HUES48 (cell line): ENCODE measurements around the gene SMCO2.

ENCODE experiments used
- H3K27ac ChIP-seq: one replicate; pipeline ENCODE4 v1.7.0; 2013; ENCODE audit warnings: low read depth, low read length, inconsistent platforms
- H3K27me3 ChIP-seq: 2 replicates; pipeline ENCODE4 v1.6.1; 2013; ENCODE audit warnings: mild to moderate bottlenecking, low read length; ENCODE audit not compliant: control insufficient read depth, insufficient read depth
- H3K36me3 ChIP-seq: 2 replicates; pipeline ENCODE4 v1.6.1; 2013; ENCODE audit warnings: low read length; ENCODE audit not compliant: control insufficient read depth, insufficient read depth
- H3K4me1 ChIP-seq: 2 replicates; pipeline ENCODE4 v1.6.1; 2013; ENCODE audit warnings: mild to moderate bottlenecking, low read length; ENCODE audit not compliant: control insufficient read depth, insufficient read depth
- H3K4me3 ChIP-seq: 2 replicates; pipeline ENCODE4 v1.5.1; 2013; ENCODE audit warnings: mild to moderate bottlenecking, low read depth, low read length
- H3K9ac ChIP-seq: 2 replicates; pipeline ENCODE4 v1.6.1; 2013; ENCODE audit warnings: mild to moderate bottlenecking, low read depth, low read length, moderate library complexity
- H3K9me3 ChIP-seq: 2 replicates; pipeline ENCODE4 v1.6.1; 2013; ENCODE audit warnings: low read length; ENCODE audit not compliant: control insufficient read depth, insufficient read depth

SMCO2 gene

GRCh38 chr12:27453421-27453820, 6.9 kb downstream of the SMCO2 start:
- Histone ChIP-seq H3K4me1 (0 out of 2 replicates have a peak, but pooled peaks cover 5% of the 10 kb centered on the region), H3K9ac (no peak overlapping the region), H3K36me3 (no peaks in the 10 kb centered on the region), H3K27me3 (no peaks in the 10 kb centered on the region), H3K4me3 (no peak overlapping the region), H3K9me3 (no peaks in the 10 kb centered on the region), H3K27ac (no peak overlapping the region)

GRCh38 chr12:27455589-27455988, 9.1 kb downstream of the SMCO2 start:
- Histone ChIP-seq H3K27ac (no peak overlapping the region), H3K9me3 (no peaks in the 10 kb centered on the region), H3K36me3 (no peaks in the 10 kb centered on the region), H3K4me1 (0 out of 2 replicates have a peak, but pooled peaks cover 5% of the 10 kb centered on the region), H3K9ac (no peak overlapping the region), H3K4me3 (no peak overlapping the region), H3K27me3 (no peaks in the 10 kb centered on the region)

GRCh38 chr12:27456618-27457017, 10.1 kb downstream of the SMCO2 start:
- no peaks in the 10 kb centered on the region for H3K36me3 ChIP-seq
- H3K9ac ChIP-seq, result no peak overlapping the region
- no peaks in the 10 kb centered on the region for H3K27me3 ChIP-seq
- no peak overlapping the region for H3K4me3 ChIP-seq
- H3K4me1 ChIP-seq, result no peaks in the 10 kb centered on the region
- H3K27ac ChIP-seq, result no peak overlapping the region
- no peaks in the 10 kb centered on the region for H3K9me3 ChIP-seq

- no peaks in the 10 kb centered on the region for H3K4me1 ChIP-seq
- H3K36me3 ChIP-seq, result no peaks in the 10 kb centered on the region
- H3K27me3 ChIP-seq, result no peaks in the 10 kb centered on the region
- no peak overlapping the region for H3K9ac ChIP-seq
- H3K27ac ChIP-seq, result no peak overlapping the region
- no peak overlapping the region for H3K4me3 ChIP-seq
- H3K9me3 ChIP-seq, result no peaks in the 10 kb centered on the region
Observed at GRCh38 chr12:27460471-27460978, 14.0 kb downstream of the SMCO2 start.

- Histone ChIP-seq H3K27me3 (no peaks in the 10 kb centered on the region), H3K9me3 (no peaks in the 10 kb centered on the region), H3K4me3 (no peak overlapping the region), H3K4me1 (no peaks in the 10 kb centered on the region), H3K9ac (no peak overlapping the region), H3K27ac (no peak overlapping the region), H3K36me3 (no peaks in the 10 kb centered on the region)
Observed at GRCh38 chr12:27462151-27462694, 15.7 kb downstream of the SMCO2 start.

GRCh38 chr12:27462851-27463250, 16.3 kb downstream of the SMCO2 start:
- no peaks in the 10 kb centered on the region for H3K36me3 ChIP-seq
- no peak overlapping the region for H3K9ac ChIP-seq
- no peak overlapping the region for H3K27ac ChIP-seq
- H3K4me1 ChIP-seq, result no peaks in the 10 kb centered on the region
- no peaks in the 10 kb centered on the region for H3K9me3 ChIP-seq
- H3K27me3 ChIP-seq, result no peaks in the 10 kb centered on the region
- no peak overlapping the region for H3K4me3 ChIP-seq

GRCh38 chr12:27463511-27464219, 17.1 kb downstream of the SMCO2 start:
- H3K4me3 ChIP-seq, result no peak overlapping the region
- no peaks in the 10 kb centered on the region for H3K27me3 ChIP-seq
- no peaks in the 10 kb centered on the region for H3K9me3 ChIP-seq
- H3K36me3 ChIP-seq, result no peaks in the 10 kb centered on the region
- no peak overlapping the region for H3K9ac ChIP-seq
- H3K27ac ChIP-seq, result no peak overlapping the region
- no peaks in the 10 kb centered on the region for H3K4me1 ChIP-seq

- Histone ChIP-seq H3K27me3 (no peaks in the 10 kb centered on the region), H3K4me3 (no peak overlapping the region)
Observed at GRCh38 chr12:27464220-27464554, 17.7 kb downstream of the SMCO2 start.

GRCh38 chr12:27467641-27468040, 21.1 kb downstream of the SMCO2 start:
- H3K27ac ChIP-seq, result no peak overlapping the region
- H3K9me3 ChIP-seq, result no peaks in the 10 kb centered on the region
- no peaks in the 10 kb centered on the region for H3K4me1 ChIP-seq
- H3K36me3 ChIP-seq, result no peaks in the 10 kb centered on the region
- H3K9ac ChIP-seq, result no peak overlapping the region
- no peaks in the 10 kb centered on the region for H3K27me3 ChIP-seq
- H3K4me3 ChIP-seq, result no peak overlapping the region

More at GRCh38 chr12:27464220-27464554, 17.7 kb downstream of the SMCO2 start:
- no peak overlapping the region for H3K9ac ChIP-seq
- H3K27ac ChIP-seq, result no peak overlapping the region
- no peaks in the 10 kb centered on the region for H3K36me3 ChIP-seq
- H3K4me1 ChIP-seq, result no peaks in the 10 kb centered on the region
- H3K9me3 ChIP-seq, result no peaks in the 10 kb centered on the region

- no peaks in the 10 kb centered on the region for H3K4me1 ChIP-seq
- H3K9me3 ChIP-seq, result no peaks in the 10 kb centered on the region
- no peaks in the 10 kb centered on the region for H3K36me3 ChIP-seq
- no peak overlapping the region for H3K4me3 ChIP-seq
- H3K9ac ChIP-seq, result no peak overlapping the region
- H3K27me3 ChIP-seq, result no peaks in the 10 kb centered on the region
- no peak overlapping the region for H3K27ac ChIP-seq
Observed at GRCh38 chr12:27468241-27468640, 21.7 kb downstream of the SMCO2 start.

- H3K9me3 ChIP-seq, result no peaks in the 10 kb centered on the region
- H3K27me3 ChIP-seq, result no peaks in the 10 kb centered on the region
- no peak overlapping the region for H3K4me3 ChIP-seq
- no peaks in the 10 kb centered on the region for H3K4me1 ChIP-seq
- no peak overlapping the region for H3K9ac ChIP-seq
- no peaks in the 10 kb centered on the region for H3K36me3 ChIP-seq
- no peak overlapping the region for H3K27ac ChIP-seq
Observed at GRCh38 chr12:27469176-27469736, 22.7 kb downstream of the SMCO2 start.
